ENCODE measurements around the gene LIFR.
"Not testable (repeated sequence)": the region's sequence is repeated elsewhere in the genome, so short reads cannot be mapped to it uniquely, and the experiment has no call there.

Gene LIFR, protein sequence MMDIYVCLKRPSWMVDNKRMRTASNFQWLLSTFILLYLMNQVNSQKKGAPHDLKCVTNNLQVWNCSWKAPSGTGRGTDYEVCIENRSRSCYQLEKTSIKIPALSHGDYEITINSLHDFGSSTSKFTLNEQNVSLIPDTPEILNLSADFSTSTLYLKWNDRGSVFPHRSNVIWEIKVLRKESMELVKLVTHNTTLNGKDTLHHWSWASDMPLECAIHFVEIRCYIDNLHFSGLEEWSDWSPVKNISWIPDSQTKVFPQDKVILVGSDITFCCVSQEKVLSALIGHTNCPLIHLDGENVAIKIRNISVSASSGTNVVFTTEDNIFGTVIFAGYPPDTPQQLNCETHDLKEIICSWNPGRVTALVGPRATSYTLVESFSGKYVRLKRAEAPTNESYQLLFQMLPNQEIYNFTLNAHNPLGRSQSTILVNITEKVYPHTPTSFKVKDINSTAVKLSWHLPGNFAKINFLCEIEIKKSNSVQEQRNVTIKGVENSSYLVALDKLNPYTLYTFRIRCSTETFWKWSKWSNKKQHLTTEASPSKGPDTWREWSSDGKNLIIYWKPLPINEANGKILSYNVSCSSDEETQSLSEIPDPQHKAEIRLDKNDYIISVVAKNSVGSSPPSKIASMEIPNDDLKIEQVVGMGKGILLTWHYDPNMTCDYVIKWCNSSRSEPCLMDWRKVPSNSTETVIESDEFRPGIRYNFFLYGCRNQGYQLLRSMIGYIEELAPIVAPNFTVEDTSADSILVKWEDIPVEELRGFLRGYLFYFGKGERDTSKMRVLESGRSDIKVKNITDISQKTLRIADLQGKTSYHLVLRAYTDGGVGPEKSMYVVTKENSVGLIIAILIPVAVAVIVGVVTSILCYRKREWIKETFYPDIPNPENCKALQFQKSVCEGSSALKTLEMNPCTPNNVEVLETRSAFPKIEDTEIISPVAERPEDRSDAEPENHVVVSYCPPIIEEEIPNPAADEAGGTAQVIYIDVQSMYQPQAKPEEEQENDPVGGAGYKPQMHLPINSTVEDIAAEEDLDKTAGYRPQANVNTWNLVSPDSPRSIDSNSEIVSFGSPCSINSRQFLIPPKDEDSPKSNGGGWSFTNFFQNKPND

DNA sequence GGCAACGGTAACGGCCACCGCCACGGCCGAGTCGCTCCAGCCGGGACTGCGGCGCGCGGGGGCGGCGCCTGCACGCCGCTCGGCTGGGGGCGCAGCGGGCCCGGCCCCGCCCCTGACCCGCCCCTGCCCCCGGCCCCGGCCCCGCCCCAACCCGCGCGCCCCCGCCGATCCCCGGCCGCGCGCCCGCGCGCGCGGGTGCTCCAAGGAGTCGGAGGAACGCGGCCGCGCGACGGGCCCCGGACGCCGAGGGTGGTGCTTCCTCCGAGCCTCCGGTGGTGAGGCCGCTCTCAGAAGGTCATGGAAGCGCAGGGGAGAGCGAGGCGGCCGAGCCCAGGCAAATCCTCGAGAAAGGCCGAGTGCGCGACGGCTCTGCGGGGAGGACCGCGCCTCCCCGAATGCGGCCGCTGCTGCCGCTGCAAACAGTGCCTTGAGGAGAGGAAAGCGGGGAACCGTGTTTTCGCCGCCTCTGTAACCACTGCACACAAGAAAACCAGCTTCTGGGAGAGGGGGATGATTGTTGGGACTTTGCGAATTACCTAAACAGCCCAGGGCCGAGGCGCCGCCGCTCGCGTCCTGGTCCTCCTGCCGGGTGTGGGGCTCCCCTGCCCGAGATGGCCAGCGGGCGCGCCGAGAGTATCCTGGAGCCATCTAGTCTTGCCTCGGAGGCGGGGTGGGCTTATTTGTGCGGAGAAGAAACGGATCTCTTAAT, at the start of gene LIFR:
Gene LIFR (minus strand): TSS at position 48 of the 709 bp plus-strand sequence. CDS start 25,999 bp downstream, outside the sequence.
- DNase-seq (ENCODE audit: low read depth in 2 of 2), result peak in 1 of 2 donors; percentile 46

- DNase-seq (ENCODE audit: low read depth in 2 of 2), result no peak
Observed at GRCh38 chr5:38605610-38606009, 49.2 kb upstream of the LIFR start.

GRCh38 chr5:38603691-38604090, 47.2 kb upstream of the LIFR start:
- no peak for DNase-seq (ENCODE audit: low read depth in 2 of 2)

- DNase-seq (ENCODE audit: low read depth in 2 of 2), result no peak
Observed at GRCh38 chr5:38602641-38603040, 46.2 kb upstream of the LIFR start.

GRCh38 chr5:38601863-38602298, 45.4 kb upstream of the LIFR start:
- no peak for DNase-seq (ENCODE audit: low read depth in 2 of 2)

DNA sequence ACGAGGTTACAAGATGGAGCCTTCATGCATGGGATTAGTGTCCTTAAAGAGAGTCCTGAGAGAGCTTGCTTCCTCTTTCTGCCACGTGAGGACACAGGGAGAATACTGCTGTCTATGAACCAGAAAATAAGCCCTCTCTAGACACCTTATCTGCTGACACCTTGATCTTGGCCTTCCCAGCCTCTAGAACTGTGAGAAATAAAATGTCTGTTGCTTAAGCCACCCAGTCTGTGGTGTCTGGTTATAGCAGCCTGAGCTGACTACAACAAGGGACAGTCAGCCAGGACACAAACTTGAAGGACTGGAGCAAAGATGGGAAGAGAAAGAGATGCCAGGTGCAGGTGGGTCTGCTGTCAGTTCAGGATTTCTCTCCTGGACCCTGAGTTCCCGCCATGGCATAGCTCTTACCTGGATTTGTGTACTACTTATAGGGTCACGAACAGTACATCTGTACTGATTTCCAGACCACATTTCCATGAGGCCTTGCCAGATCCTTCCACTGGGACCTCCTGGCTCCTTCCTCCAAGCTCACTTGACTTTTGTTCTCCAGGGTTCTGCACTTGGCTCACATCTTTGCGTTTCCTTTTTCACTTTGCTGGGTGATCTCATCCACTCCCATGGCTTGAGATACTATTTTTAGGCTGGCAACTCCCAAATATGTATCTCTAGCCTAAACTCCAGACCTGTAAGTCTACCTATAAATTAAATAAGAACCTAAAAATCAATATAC, 44.9 kb upstream of the LIFR start:
- DNase-seq (ENCODE audit: low read depth in 2 of 2), result no peak

- DNase-seq (ENCODE audit: low read depth in 2 of 2), result no peak
Observed at GRCh38 chr5:38600329-38601045, 44.0 kb upstream of the LIFR start.

GRCh38 chr5:38599751-38600150, 43.3 kb upstream of the LIFR start:
- DNase-seq (ENCODE audit: low read depth in 2 of 2), result not testable (repeated sequence)

- DNase-seq (ENCODE audit: low read depth in 2 of 2), result no peak
Observed at GRCh38 chr5:38598994-38599617, 42.7 kb upstream of the LIFR start.

GRCh38 chr5:38598296-38598993, 42.0 kb upstream of the LIFR start:
- no peak for DNase-seq (ENCODE audit: low read depth in 2 of 2)

DNA sequence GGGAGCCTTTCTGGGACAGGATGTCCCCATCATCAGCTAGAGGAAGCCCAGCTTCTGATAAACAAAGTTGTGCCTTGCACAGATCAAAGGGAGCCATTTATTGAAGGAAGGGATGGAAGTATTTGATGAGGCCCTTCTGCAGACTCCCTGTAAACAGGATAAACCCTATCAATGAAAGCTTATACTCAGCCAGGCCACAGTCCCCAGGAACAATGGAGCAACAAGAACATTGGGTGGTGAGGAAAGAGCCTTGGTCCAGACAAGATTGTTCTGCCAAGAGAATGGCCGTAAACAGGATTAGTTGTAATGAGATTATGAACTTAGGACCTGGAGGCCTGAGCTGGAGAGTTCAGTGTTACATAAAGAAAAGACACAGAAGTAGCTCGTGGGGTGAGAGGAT, 40.5 kb upstream of the LIFR start:
- DNase-seq (ENCODE audit: low read depth in 2 of 2), result no peak

- no peak for DNase-seq (ENCODE audit: low read depth in 2 of 2)
Observed at GRCh38 chr5:38595132-38595745, 38.8 kb upstream of the LIFR start.

GRCh38 chr5:38593959-38594358, 37.5 kb upstream of the LIFR start:
- DNase-seq (ENCODE audit: low read depth in 2 of 2), result no peak

- no peak for DNase-seq (ENCODE audit: low read depth in 2 of 2)
Observed at GRCh38 chr5:38591523-38591849, 35.0 kb upstream of the LIFR start.

DNA sequence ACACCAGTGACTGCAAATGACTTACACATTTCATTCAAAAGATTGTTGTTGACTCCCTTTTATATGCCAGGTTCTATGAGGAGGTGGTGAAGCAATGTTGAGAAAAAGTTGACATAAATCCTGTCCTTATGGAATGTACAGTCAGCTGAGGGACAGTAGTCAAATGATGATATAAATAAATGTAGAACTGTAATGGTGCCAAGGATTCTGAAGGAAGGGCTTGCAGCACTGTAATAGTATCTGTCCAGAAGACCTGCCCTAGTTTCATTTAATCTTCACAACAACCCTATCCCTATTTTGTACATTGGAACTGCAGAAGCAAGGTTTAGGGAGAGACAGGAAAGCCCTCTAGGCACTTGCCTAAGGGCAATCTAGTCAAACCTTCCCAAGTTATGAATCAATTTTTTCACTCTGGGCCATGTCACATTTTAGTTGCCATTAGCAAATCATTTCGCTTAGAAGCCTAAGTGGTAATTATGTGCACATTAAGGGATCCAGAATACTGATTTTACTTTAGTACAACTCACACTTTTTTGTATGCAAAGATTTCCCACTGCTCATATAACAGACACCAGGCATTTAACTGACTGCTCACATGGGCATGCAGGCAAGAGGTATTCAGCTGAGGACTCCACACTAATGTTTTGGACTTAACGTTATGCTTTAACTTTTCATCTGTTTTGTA, 34.5 kb upstream of the LIFR start:
- DNase-seq (ENCODE audit: low read depth in 2 of 2), result no peak

- DNase-seq (ENCODE audit: low read depth in 2 of 2), result no peak
Observed at GRCh38 chr5:38589629-38590028, 33.2 kb upstream of the LIFR start.

GRCh38 chr5:38585816-38586215, 29.4 kb upstream of the LIFR start:
- no peak for DNase-seq (ENCODE audit: low read depth in 2 of 2)

GRCh38 chr5:38583500-38583899, 27.1 kb upstream of the LIFR start:
- DNase-seq (ENCODE audit: low read depth in 2 of 2), result no peak

Measured in stimulated activated CD4-positive, alpha-beta T cell treated with anti-CD3 and anti-CD28 coated beads, Interleukin-15, amount 100 ng/mL, for 48 hours (primary cell).